WERI-Rb-1 (cell line): ENCODE data around the gene WDR93.

Experiments
- DNase-seq: peaks from one replicate; pipeline ENCODE4 v3.0.0-alpha.2; 2020
- H3K27ac ChIP-seq: fragments of 250-450 bp; sonication (Bioruptor Pico); 2 replicates; pipeline ENCODE4 v1.5.1; 2020; ENCODE audit warnings: mild to moderate bottlenecking, moderate library complexity
- H3K27me3 ChIP-seq: fragments of 250-450 bp; sonication (Bioruptor Pico); 2 replicates; pipeline ENCODE4 v1.5.1; 2021; ENCODE audit warnings: mild to moderate bottlenecking, low read depth, moderate library complexity; ENCODE audit not compliant: insufficient read depth, severe bottlenecking
- H3K36me3 ChIP-seq: fragments of 250-450 bp; sonication (Bioruptor Pico); 2 replicates; pipeline ENCODE4 v1.5.1; 2020; ENCODE audit warnings: mild to moderate bottlenecking, moderate library complexity
- H3K4me3 ChIP-seq: 2 replicates; pipeline ENCODE4 v1.5.1; 2011; ENCODE audit warnings: low read depth, mild to moderate bottlenecking, control low read depth, low read length
- H3K9me3 ChIP-seq: fragments of 250-450 bp; sonication (Bioruptor Pico); 2 replicates; pipeline ENCODE4 v1.5.1; 2021; ENCODE audit warnings: mild to moderate bottlenecking, moderate library complexity; ENCODE audit not compliant: severe bottlenecking
- TF ChIP-seq, protein P1 (sequence below): IDR thresholded peaks from 2 replicates; pipeline ENCODE4 v1.5.1; 2011; ENCODE audit warnings: low read depth, mild to moderate bottlenecking, control low read depth, inconsistent platforms, low read length

The WDR93 gene

DNA sequence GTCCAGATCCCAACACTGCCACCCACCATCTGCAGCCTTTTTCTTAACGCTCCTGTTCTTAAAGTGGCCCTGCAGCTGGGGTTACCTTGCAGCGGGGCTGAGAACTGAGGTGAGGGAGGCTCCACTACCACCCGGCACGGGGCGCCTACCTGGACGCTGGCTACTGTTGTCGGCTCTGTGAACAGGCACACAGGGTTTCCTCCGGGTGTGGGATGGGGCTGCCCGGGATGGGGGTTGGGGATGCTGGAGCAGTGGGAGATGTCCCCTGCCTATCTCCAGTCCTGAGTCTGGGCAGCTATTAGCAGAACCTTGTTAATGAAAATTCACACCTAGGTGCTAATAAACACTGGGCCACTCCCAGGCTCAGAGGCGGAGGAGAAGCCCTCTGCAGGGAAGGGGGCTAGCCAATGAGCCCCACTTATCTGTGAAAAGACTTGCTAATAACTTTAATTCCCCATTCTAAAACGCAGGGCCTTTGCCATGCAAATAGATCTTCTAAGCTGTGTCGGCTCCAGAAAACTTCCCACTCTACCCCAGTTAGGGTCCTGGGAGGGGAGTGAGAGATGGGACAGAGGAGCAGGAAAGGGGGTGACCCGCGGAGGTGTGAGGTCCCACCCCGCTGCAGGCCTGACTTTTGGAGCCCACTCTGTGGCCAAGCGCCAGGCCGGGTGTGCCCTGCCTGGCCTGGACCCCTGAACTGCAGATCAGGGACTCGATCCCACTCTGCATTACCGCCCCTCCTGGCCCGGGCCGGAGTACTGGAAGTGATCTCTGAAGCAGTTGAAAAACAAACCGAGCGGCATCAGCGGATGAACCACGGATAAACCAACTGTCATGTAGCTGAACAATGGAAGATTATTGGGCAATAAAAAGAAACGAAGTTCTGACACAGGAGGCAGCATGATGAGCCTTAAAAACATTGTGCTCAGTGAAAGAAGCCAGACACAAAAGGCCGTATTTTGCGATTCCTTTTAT lies 57.4 kb downstream of the WDR93 start:
- DNase-seq = no peak
- Histone ChIP-seq H3K27me3 (no peaks in the 10 kb centered on the region), H3K27ac (no peak overlapping the region), H3K36me3 (no peaks in the 10 kb centered on the region), H3K4me3 (no peak overlapping the region), H3K9me3 (no peaks in the 10 kb centered on the region)
- TF ChIP-seq, protein P1, sequence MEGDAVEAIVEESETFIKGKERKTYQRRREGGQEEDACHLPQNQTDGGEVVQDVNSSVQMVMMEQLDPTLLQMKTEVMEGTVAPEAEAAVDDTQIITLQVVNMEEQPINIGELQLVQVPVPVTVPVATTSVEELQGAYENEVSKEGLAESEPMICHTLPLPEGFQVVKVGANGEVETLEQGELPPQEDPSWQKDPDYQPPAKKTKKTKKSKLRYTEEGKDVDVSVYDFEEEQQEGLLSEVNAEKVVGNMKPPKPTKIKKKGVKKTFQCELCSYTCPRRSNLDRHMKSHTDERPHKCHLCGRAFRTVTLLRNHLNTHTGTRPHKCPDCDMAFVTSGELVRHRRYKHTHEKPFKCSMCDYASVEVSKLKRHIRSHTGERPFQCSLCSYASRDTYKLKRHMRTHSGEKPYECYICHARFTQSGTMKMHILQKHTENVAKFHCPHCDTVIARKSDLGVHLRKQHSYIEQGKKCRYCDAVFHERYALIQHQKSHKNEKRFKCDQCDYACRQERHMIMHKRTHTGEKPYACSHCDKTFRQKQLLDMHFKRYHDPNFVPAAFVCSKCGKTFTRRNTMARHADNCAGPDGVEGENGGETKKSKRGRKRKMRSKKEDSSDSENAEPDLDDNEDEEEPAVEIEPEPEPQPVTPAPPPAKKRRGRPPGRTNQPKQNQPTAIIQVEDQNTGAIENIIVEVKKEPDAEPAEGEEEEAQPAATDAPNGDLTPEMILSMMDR = no peak

DNA sequence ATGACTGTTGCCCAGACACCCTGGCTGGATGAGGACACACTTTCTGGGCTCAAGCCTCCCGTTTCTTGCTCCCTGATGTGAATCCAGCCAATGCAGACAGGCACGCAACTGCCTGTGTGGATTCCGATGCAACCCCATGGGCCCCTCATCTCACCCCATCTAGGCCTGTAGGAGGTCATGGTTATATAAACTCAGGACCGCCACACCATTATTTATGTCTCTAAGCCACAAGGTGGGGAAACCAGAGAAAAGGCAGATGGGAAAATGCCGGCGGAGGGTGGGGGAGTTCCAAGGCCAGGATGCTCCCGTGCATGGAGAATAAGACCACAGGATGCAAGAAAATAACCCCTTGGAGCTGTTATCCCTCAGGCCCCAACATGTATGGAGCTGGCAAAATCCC lies 58.4 kb downstream of the WDR93 start:
- H3K36me3 ChIP-seq = no peaks in the 10 kb centered on the region
- DNase-seq = no peak
- H3K4me3 ChIP-seq = no peak overlapping the region
- no peaks in the 10 kb centered on the region for H3K27me3 ChIP-seq
- H3K9me3 ChIP-seq = no peaks in the 10 kb centered on the region
- TF ChIP-seq, protein P1 = no peak
- H3K27ac ChIP-seq = no peak overlapping the region

DNA sequence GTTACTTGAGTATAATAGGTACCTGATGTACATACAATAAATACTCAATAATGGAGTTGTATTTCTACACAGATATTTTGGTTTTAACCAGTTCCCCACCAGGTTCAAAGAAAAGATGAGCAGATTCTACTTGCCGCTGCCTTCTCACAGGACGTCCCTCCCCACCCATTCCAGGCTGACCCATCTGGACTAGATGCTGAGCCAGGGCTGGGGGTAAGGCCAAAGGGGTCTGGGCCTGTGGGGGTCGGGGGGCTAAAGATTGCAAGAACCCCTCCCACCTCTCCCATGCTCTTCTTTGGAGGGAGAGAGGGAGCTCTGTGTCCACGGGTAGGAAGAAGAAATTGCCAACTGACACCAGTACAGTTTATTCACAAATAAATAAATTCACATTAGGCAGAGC lies 58.9 kb downstream of the WDR93 start:
- DNase-seq = no peak
- H3K36me3 ChIP-seq = no peaks in the 10 kb centered on the region
- H3K27ac ChIP-seq = no peak overlapping the region
- TF ChIP-seq, protein P1 = no peak
- H3K9me3 ChIP-seq = no peaks in the 10 kb centered on the region
- no peaks in the 10 kb centered on the region for H3K27me3 ChIP-seq
- H3K4me3 ChIP-seq = no peak overlapping the region

DNA sequence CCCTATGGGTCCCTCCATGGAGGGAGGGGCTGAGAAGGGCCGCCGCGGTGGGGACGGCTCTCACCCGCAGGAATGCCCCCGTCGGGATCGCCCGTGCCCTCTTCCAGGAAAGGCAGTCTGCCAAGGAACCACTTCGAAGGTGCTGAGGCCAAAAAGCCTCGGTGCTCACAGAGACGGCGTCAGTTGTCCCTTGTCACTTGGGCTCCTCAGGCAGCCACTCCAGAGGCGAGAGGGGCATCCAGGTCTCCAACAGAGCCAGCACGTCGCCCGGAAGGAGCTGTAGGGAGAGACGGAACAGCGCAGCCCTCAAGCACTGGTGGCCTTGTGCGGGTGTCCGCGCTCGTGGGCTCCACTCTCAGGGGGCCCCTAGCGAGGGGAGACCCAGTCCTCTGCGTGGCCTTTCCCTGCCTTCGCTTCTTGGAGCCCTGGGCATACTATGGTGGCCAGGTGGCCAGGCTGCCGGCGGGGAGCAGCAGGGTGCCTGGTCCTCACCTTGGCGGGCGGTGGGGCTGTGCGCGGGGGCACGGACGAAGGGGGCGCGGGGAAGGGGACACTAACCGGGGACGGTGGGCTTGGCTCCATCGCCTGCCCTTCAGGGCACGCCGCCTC lies 59.4 kb downstream of the WDR93 start:
- H3K36me3 ChIP-seq = no peaks in the 10 kb centered on the region
- no peaks in the 10 kb centered on the region for H3K9me3 ChIP-seq
- no peak for DNase-seq
- peak overlapping the region; percentile 29 for H3K4me3 ChIP-seq
- H3K27me3 ChIP-seq = no peaks in the 10 kb centered on the region
- peak overlapping the region; percentile 75 for H3K27ac ChIP-seq
- TF ChIP-seq, protein P1 = no peak

DNA sequence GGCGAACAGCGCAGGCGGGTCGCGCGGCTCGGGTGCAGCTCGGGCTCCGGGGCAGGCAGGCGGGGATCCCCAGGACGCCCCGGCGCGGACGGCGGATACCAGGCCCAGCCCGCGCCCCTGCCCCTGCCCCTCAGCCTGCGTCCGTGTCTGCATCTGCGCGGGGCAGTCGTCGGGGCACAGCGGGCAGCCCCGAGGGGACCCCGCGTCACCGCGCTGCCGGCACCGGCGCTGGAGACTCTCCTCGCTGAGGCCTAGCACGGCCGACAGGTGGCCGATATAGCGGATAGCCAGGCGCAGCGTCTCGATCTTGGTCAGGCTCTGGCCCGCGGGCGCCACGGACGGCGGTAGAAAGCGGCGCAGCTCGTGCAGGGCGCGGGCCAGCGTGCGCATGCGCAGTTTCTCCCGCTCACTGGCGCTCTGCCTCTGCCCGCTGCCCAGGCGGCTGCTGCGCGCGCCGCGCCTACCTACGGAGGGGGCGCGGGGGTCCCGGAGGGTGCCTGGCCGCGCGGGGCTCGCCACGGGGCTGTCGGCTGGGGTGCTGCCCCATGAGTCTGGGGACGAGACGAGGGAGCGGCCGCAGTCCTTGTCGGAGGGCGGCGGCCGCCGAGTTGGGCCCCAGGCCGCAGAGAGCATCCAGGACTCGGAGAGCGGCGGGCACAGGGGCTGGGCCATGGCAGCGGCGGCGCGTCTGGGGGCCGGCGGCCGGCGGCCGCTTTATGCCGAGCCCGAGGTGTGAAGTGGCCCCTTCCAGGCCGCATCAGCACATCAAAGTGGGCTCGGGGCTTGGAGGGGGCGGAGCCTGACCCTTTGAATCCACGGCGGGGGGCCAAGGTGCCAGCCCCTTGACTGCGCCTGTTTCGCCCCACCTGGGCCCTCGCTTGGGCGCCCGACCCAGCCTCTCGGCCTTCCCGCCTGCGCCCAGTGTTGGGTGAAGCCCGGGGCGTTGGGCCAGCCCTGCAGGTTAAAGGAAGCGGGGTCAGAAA lies 60.2 kb downstream of the WDR93 start, which contains the start of gene MESP1:
TSS of gene MESP1 (minus strand) at position 690 of the 983 bp plus-strand sequence. CDS start at position 672, 18 bp downstream.
- peak within 1 kb of the TSS; percentile 75 for H3K27ac ChIP-seq
- H3K27me3 ChIP-seq = no peaks in the 10 kb centered on the region
- no peaks in the 10 kb centered on the region for H3K9me3 ChIP-seq
- peak within 1 kb of the TSS; percentile 51 for H3K4me3 ChIP-seq
- TF ChIP-seq, protein P1 = peak; percentile 84
- no peaks in the 10 kb centered on the region for H3K36me3 ChIP-seq
- DNase-seq = peak; percentile 94
